SH-SY5Y (cell line): ENCODE results near the gene NGEF.

Experiments used
- GATA2 ChIP-seq: IDR thresholded peaks from 2 replicates; pipeline ENCODE4 v1.6.1; 2011; ENCODE audit warnings: mild to moderate bottlenecking, low read depth, low read length
- GATA3 ChIP-seq: IDR thresholded peaks from 2 replicates; pipeline ENCODE4 v1.6.1; 2011; ENCODE audit warnings: low read depth, mild to moderate bottlenecking, low read length, moderate library complexity

DNA sequence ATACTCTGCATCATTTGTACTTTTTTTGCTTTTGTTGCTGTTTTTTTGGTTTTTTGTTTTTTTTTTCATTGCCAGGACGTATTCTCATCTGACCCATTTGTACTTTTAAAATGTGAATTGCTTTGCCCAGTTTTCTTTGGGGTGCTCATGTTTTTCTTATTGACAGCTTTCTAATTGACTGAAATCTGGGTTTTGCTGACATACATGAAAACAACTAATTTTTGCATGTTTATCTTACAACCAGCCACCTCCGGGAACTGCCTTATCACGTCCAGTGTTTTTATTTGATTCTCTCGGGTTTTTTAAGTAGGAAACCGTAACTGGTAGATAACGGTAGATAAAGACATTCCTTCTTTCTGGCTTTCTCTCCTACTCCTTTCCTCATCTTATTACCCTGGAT, 104.4 kb downstream of the NGEF start:
- TF ChIP-seq GATA2 = no peak
- no peak for TF ChIP-seq GATA3
